CD8-positive, alpha-beta memory T cell (primary cell): ENCODE results near the gene UBTD1. TPM values are rescaled to one million over a fixed set of nuclear protein-coding genes. Genes with fewer than 3 reads are reported as not detected.
A peak's percentile ranks its signal among the peaks of the same experiment; 100 is the strongest.

Experiments
- CTCF ChIA-PET: fragments of 350-600 bp; sonication (Branson Sonifier 250); formaldehyde crosslinking; loops from one replicate; lab custom pipeline; 2021; ENCODE audit warnings: antibody characterized with exemption; lab: Charles Lee
- POLR2A ChIA-PET: fragments of 350-600 bp; sonication (Branson Sonifier 250); formaldehyde crosslinking; loops from one replicate; lab custom pipeline; 2021; ENCODE audit warnings: antibody characterized with exemption; lab: Charles Lee
- DNase-seq, 5 donors: peaks; one replicate each; pipeline versions ENCODE4 v3.0.0 to v3.0.0-alpha.2; 2020 to 2022; ENCODE audit warnings: mixed read lengths in 1 of 5
- H3K27ac ChIP-seq: one replicate; pipeline ENCODE4 v1.7.0; 2013; ENCODE audit warnings: low read depth, mild to moderate bottlenecking, low read length, moderate library complexity
- H3K27me3 ChIP-seq: 2 replicates; pipeline ENCODE4 v1.7.0; 2013; ENCODE audit warnings: low read length, mild to moderate bottlenecking; ENCODE audit not compliant: insufficient read depth, poor library complexity, severe bottlenecking
- H3K36me3 ChIP-seq: 2 replicates; pipeline ENCODE4 v1.7.0; 2013; ENCODE audit warnings: mild to moderate bottlenecking, low read length, moderate library complexity; ENCODE audit not compliant: insufficient read depth
- H3K4me1 ChIP-seq: 2 replicates; pipeline ENCODE4 v1.7.0; 2013; ENCODE audit warnings: mild to moderate bottlenecking, low read length, moderate library complexity; ENCODE audit not compliant: insufficient read depth
- H3K4me3 ChIP-seq: 2 replicates; pipeline ENCODE4 v1.7.0; 2013; ENCODE audit warnings: mild to moderate bottlenecking, low read length
- H3K9me3 ChIP-seq: 2 replicates; pipeline ENCODE4 v1.7.0; 2013; ENCODE audit warnings: mild to moderate bottlenecking, low read length
- H3K27ac Mint-ChIP-seq, 8 donors: one replicate each; pipeline ENCODE4 v1.8.0; 2020 to 2021; ENCODE audit warnings: mixed read lengths in 8 of 8, mild to moderate bottlenecking in 6 of 8, inconsistent platforms in 3 of 8, moderate library complexity in 3 of 8
- H3K27me3 Mint-ChIP-seq, 2 donors: one replicate each; pipeline ENCODE4 v1.8.0; 2020 to 2021; ENCODE audit warnings: mixed read lengths in 2 of 2, mild to moderate bottlenecking in 1 of 2, moderate library complexity in 1 of 2
- H3K36me3 Mint-ChIP-seq, 3 donors: one replicate each; pipeline ENCODE4 v1.8.0; 2020 to 2021; ENCODE audit warnings: mixed read lengths in 3 of 3, inconsistent platforms in 1 of 3, mild to moderate bottlenecking in 1 of 3
- H3K4me1 Mint-ChIP-seq, 3 donors: one replicate each; pipeline ENCODE4 v1.8.0; 2020 to 2021; ENCODE audit warnings: mixed read lengths in 3 of 3, inconsistent platforms in 1 of 3, mild to moderate bottlenecking in 1 of 3
- H3K4me3 Mint-ChIP-seq, 7 donors: one replicate each; pipeline ENCODE4 v1.8.0; 2020 to 2021; ENCODE audit warnings: mixed read lengths in 7 of 7, mild to moderate bottlenecking in 6 of 7, moderate library complexity in 4 of 7, inconsistent platforms in 2 of 7
- H3K9me3 Mint-ChIP-seq, 5 donors: one replicate each; pipeline ENCODE4 v1.8.0; 2020 to 2022; ENCODE audit warnings: mixed read lengths in 5 of 5, mild to moderate bottlenecking in 3 of 5, moderate library complexity in 2 of 5, inconsistent platforms in 1 of 5
- polyA plus RNA-seq: library from polyadenylated mRNA; unstranded; fragments of 300-500 nt; fragmentation: Illumina TruSeq; gene quantifications from one replicate; pipeline ENCODE4 v1.2.3, GENCODE V29; 2021
- total RNA-seq, 2 experiments: library from RNA; stranded (reverse); gene quantifications; one replicate each; pipeline ENCODE4 v1.2.3, GENCODE V29; 2021

The UBTD1 gene
- total and polyA plus RNA-seq, 3 experiments from 2014 or later: 1.9 to 2.6 (median 2.0) TPM

DNA sequence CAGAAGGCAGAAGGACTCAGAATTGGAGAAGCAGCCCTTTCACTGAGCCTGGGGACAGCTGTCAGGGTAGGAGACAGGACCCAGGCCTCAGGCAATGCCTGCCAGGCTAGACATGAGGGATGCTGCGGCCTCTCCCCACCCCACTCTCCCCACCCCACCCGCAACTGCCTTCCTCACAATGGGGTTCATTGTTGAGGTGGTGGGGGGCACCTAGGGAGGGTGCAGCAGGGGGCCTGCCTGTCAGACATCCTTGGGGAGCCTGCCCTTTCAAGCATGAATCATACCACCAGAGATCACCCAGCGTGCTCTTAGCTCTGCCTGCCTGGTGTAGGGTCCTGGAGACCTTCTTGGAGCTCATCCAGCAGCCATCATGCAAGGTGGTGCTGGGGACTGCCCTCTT is 90.8 kb downstream of the UBTD1 start, which contains the start of gene C10orf62:
Gene C10orf62 (plus strand): TSS at position 243 of the 400 bp plus-strand sequence. CDS start 177 bp downstream, outside the sequence.
- H3K27ac ChIP-seq: no peak within 1 kb of the TSS
- no peaks in the 10 kb centered on the region for H3K4me1 ChIP-seq
- DNase-seq: no peak
- ChIA-PET CTCF (interaction anchor here (2.3 kb wide), 1 partner anchor 18 kb away, joined by 5 read pairs; no protein-coding TSS in a partner anchor), POLR2A (no interaction called here)
- Mint-ChIP-seq H3K36me3 (no peaks in the 10 kb centered on the region), H3K4me1 (peaks cover 0 to 5% (median 2%) of the 10 kb centered on the region in 3 donors), H3K4me3 (peak within 1 kb of the TSS in 2 of 7 donors; percentile 45 to 74), H3K9me3 (no peaks in the 10 kb centered on the region), H3K27ac (peak within 1 kb of the TSS in 2 of 8 donors; percentile 53 to 65), H3K27me3 (peaks cover 0 to 3% of the 10 kb centered on the region in 2 donors)
- no peaks in the 10 kb centered on the region for H3K27me3 ChIP-seq
- H3K9me3 ChIP-seq: no peaks in the 10 kb centered on the region
- H3K36me3 ChIP-seq: no peaks in the 10 kb centered on the region
- H3K4me3 ChIP-seq: no peak within 1 kb of the TSS

DNA sequence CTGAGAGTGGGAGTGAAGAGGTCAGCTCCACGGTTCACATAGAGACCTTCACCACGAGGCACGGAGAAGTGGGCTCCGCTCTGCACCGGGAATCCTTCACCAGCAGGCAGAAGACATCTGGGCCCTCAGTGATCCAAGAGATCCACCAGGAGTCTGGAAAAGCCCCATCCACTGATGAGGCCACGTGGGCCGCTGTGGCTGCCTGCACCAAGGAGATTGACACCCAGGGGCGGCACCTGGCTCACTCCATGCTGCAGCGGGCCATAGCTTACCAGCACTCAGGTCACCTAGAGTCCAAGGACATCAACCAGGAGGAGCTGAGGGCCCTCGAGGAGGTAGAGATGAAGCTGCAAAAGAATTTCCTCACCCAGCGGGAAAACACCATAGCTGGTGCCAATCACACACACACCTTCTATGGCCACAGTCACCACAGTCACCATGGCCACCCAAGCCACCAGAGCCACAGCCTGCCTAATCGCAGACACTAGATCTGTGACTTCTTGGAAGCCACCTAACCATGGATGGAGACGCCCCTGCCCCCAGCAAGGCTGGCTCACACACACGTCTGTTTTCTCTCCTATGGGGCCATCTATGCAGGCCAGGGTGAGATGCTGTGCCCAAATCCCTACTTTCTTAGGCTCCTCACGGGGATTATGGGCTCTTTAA is 91.5 kb downstream of the UBTD1 start:
- Mint-ChIP-seq H3K9me3 (no peaks in the 10 kb centered on the region), H3K27me3 (peaks cover 0 to 3% of the 10 kb centered on the region in 2 donors), H3K27ac (peak overlapping the region in 1 of 8 donors; percentile 40), H3K4me1 (peaks cover 0 to 5% (median 2%) of the 10 kb centered on the region in 3 donors), H3K4me3 (peak overlapping the region in 1 of 7 donors; percentile 74), H3K36me3 (no peaks in the 10 kb centered on the region)
- ChIA-PET CTCF (interaction anchor here (0.8 to 2.3 kb wide), 2 partner anchors 11 to 19 kb away, joined by 3 to 5 read pairs; no protein-coding TSS in a partner anchor), POLR2A (no interaction called here)
- H3K27me3 ChIP-seq: no peaks in the 10 kb centered on the region
- H3K27ac ChIP-seq: no peak overlapping the region
- H3K9me3 ChIP-seq: no peaks in the 10 kb centered on the region
- H3K4me1 ChIP-seq: no peaks in the 10 kb centered on the region
- no peak overlapping the region for H3K4me3 ChIP-seq
- no peaks in the 10 kb centered on the region for H3K36me3 ChIP-seq
- DNase-seq: no peak

DNA sequence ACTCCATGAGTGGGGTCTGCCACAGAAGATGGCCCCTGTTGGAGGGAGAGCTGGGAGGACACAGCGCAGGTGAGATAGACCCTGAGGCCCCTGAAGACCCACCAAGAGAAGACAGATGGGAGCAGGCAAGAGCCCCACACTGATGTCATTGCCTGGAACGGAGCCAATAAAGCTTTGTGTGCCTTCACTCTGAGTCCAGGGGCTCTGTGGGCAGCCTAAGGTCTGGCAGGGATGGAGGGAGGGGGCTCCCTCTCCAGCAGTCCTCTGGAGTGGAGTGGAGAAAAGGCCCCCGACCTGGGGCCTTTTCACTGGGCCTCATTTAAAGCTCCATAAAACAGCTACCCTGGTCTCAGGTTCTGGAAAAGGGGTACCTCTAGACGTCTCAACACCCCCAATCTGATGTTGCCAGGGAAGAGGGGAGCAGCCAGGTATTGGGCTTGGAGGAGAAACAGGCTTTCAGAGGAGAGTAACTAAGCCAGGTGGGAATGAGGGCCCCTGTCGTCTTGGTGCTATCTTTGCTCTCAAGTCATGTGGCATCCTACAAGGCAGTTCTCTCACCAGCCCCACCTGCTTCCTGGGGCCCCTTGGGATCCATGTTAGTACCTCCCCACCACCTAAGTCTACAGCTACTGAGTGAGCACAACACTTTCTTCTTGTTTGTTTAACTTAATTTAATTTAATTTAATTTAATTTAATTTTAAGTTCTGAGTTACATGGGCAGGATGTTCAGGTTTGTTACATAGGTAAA is 92.2 kb downstream of the UBTD1 start:
- peaks cover 0 to 5% (median 2%) of the 10 kb centered on the region in 3 donors for H3K4me1 Mint-ChIP-seq
- Histone ChIP-seq H3K27me3 (no peaks in the 10 kb centered on the region), H3K4me3 (no peak overlapping the region), H3K27ac (no peak overlapping the region), H3K4me1 (no peaks in the 10 kb centered on the region), H3K9me3 (no peaks in the 10 kb centered on the region), H3K36me3 (no peaks in the 10 kb centered on the region)
- peaks cover 0 to 3% of the 10 kb centered on the region in 2 donors for H3K27me3 Mint-ChIP-seq
- CTCF ChIA-PET: interaction anchor here (0.8 to 2.3 kb wide), 2 partner anchors 10 to 19 kb away, joined by 3 to 5 read pairs; no protein-coding TSS in a partner anchor
- POLR2A ChIA-PET: no interaction called here
- H3K36me3 Mint-ChIP-seq: no peaks in the 10 kb centered on the region
- no peak for DNase-seq
- H3K9me3 Mint-ChIP-seq: no peaks in the 10 kb centered on the region
- peak overlapping the region in 1 of 8 donors; percentile 91 for H3K27ac Mint-ChIP-seq
- peak overlapping the region in 1 of 7 donors; percentile 18 for H3K4me3 Mint-ChIP-seq

DNA sequence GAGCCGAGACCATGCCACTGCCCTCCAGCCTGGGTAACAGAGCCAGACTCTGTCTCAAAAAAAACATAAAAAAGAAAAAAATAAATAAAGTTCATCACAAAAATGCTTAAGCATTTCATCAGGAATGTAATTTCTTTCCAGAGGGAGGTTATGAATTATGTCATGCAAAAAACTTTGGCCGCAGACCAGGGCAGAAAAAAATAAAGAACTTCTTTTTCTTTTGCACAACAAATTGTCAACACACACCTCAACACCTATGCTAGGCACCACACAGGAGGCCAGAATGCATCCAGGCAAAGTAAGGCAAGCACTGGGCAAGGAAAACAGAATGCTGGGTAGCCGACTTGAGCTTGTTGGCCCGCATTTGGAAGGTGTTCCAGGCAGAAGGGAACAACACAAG is 94.7 kb downstream of the UBTD1 start:
- H3K4me3 ChIP-seq: no peak overlapping the region
- Mint-ChIP-seq H3K27me3 (peaks cover 0 to 3% of the 10 kb centered on the region in 2 donors), H3K36me3 (no peaks in the 10 kb centered on the region), H3K9me3 (no peaks in the 10 kb centered on the region), H3K4me1 (peaks cover 0 to 5% (median 2%) of the 10 kb centered on the region in 3 donors), H3K4me3 (no peak overlapping the region), H3K27ac (no peak overlapping the region)
- ChIA-PET CTCF (no interaction called here), POLR2A (no interaction called here)
- no peaks in the 10 kb centered on the region for H3K4me1 ChIP-seq
- no peaks in the 10 kb centered on the region for H3K27me3 ChIP-seq
- no peak for DNase-seq
- H3K27ac ChIP-seq: no peak overlapping the region
- no peaks in the 10 kb centered on the region for H3K36me3 ChIP-seq
- no peaks in the 10 kb centered on the region for H3K9me3 ChIP-seq

DNA sequence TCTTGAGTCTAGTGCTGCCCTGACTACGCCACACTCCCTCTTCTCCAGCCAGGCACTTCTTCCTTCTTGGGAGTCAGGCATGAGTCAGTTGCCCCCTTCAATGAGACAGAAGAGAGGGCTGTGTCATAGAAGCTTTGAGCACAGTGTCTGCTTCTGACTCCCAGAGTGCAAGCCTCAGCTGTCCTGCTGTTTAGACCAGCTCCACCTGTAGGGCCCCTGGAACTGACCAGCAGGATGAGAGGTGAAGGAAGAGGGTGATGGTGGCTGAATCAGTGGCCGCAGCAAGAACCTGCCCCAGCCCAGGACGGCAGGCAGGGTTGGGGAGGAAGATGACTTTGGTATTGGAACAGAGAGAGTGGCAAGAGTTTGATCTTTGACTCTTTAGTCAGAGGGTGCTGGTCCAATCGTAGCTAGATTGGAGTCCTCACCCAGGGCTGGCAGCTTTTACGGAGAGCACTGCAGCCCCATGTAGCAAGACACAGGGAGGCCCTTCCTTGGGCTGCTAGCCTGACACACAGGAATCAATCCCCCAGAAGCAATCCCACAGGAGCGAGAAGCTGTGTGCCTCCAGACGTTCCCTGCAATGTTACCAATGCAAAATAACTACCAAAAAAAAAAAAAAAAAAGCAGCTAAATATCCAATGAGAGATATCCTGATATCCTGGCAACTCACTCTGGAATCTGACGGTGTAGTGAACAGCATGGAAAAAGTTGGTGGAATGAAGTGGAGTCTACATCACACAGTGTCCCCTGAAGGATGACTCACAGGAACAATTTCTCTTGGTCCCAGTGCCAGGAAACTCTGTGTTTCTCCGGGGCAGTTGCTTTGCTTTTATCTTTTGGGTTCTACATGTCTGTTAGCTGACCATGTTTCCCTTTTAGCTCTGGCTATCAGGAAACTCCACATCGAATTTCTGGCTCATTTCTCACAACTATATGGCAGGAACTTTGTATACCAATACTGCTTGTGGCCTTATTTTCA is 97.7 kb downstream of the UBTD1 start:
- POLR2A ChIA-PET: no interaction called here
- no peak overlapping the region for H3K4me3 ChIP-seq
- no peaks in the 10 kb centered on the region for H3K27me3 ChIP-seq
- peaks cover 0 to 2% of the 10 kb centered on the region in 2 donors for H3K27me3 Mint-ChIP-seq
- no peaks in the 10 kb centered on the region for H3K4me1 ChIP-seq
- no peaks in the 10 kb centered on the region for H3K9me3 ChIP-seq
- H3K36me3 Mint-ChIP-seq: no peaks in the 10 kb centered on the region
- no peak for DNase-seq
- H3K4me3 Mint-ChIP-seq: no peak overlapping the region
- H3K27ac Mint-ChIP-seq: peak overlapping the region in 2 of 8 donors; percentile 35 to 62
- CTCF ChIA-PET: no interaction called here
- no peaks in the 10 kb centered on the region for H3K9me3 Mint-ChIP-seq
- no peaks in the 10 kb centered on the region for H3K4me1 Mint-ChIP-seq
- no peaks in the 10 kb centered on the region for H3K36me3 ChIP-seq
- H3K27ac ChIP-seq: no peak overlapping the region

DNA sequence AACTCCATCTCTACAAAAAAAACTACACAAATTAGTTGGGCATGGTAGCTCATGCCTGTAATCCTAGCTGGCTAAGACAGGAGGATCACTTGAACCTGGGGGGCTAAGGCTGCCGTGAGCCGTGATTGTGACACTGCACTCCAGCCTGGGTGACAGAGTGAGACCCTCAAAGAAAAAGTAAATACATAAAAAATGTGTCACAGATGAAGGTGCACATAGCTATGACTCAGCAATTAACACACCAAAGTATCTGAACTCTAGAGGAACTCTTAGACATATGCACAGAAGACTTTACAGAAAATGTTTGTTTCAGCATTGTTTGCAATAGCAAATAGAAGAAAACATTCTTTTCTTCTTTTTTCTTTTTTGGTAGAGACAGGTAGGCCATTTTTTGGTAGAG is 99.1 kb downstream of the UBTD1 start:
- Histone ChIP-seq H3K27ac (no peak overlapping the region), H3K27me3 (no peaks in the 10 kb centered on the region), H3K36me3 (no peaks in the 10 kb centered on the region), H3K4me3 (no peak overlapping the region), H3K4me1 (no peaks in the 10 kb centered on the region), H3K9me3 (no peaks in the 10 kb centered on the region)
- Mint-ChIP-seq H3K4me3 (no peak overlapping the region), H3K27ac (no peak overlapping the region), H3K36me3 (no peaks in the 10 kb centered on the region), H3K4me1 (no peaks in the 10 kb centered on the region), H3K9me3 (no peaks in the 10 kb centered on the region), H3K27me3 (no peaks in the 10 kb centered on the region)
- DNase-seq: no peak
- POLR2A ChIA-PET: no interaction called here
- CTCF ChIA-PET: interaction anchor here (1.0 kb wide), 1 partner anchor 77 kb away, joined by 3 read pairs; no protein-coding TSS in a partner anchor

DNA sequence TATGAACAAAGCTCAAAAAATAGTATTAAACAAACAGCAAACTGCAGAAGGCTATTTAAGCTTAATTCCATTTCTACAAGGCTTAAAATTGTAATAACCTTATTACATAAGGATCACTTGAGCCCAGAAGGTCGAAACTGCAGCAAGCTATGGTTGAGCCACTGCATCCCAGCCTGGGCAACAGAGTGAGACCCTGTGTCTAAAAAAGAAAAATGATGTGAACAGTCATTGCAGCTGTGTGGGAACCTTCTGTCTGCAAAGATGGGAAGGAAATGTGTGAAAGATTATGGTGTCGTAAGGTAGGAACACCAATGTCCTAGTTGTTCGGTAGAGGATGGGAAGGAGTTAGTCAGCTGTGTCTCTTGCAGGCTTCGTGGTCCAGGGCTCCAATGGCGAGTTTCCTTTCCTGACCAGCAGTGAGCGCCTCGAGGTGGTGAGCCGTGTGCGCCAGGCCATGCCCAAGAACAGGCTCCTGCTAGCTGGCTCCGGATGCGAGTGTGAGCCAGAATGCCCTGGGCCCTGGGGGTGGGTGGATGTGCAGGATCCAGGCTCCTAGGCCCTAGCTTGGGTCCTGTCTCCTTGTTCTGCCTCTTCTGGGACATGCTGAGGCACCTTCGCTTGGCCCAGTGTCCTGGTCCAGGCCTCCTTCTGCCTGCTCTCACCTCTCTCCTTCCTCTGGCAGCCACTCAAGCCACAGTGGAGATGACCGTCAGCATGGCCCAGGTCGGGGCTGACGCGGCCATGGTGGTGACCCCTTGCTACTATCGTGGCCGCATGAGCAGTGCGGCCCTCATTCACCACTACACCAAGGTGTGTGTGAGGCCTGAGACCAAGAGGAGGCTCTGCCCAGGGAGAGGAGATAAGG is 99.9 kb downstream of the UBTD1 start:
- H3K27ac ChIP-seq: no peak overlapping the region
- ChIA-PET POLR2A (no interaction called here), CTCF (interaction anchor here (1.0 kb wide), 1 partner anchor 76 kb away, joined by 3 read pairs; no protein-coding TSS in a partner anchor)
- no peaks in the 10 kb centered on the region for H3K4me1 Mint-ChIP-seq
- H3K27me3 ChIP-seq: no peaks in the 10 kb centered on the region
- H3K27ac Mint-ChIP-seq: peak overlapping the region in 1 of 8 donors; percentile 27
- H3K9me3 Mint-ChIP-seq: no peaks in the 10 kb centered on the region
- H3K36me3 ChIP-seq: no peaks in the 10 kb centered on the region
- H3K9me3 ChIP-seq: no peaks in the 10 kb centered on the region
- H3K4me3 ChIP-seq: no peak overlapping the region
- H3K4me1 ChIP-seq: no peaks in the 10 kb centered on the region
- DNase-seq: no peak
- H3K4me3 Mint-ChIP-seq: no peak overlapping the region
- H3K27me3 Mint-ChIP-seq: no peaks in the 10 kb centered on the region
- no peaks in the 10 kb centered on the region for H3K36me3 Mint-ChIP-seq
